Lung (tissue), 12 donors: ENCODE results near the gene SLC5A3. TPM values are rescaled to one million over a fixed set of nuclear protein-coding genes. Genes with fewer than 3 reads are reported as not detected.

Experiments used
- ATAC-seq: fragments of 200-7000 bp; cut with Tn5 transposase; one replicate; pipeline ENCODE4 v1.9.1; 2020; ENCODE audit warnings: moderate number of reproducible peaks; ENCODE audit not compliant: insufficient read depth, low FRiP score
- DNase-seq, 3 donors: peaks; one replicate each; pipeline ENCODE4 v3.0.0-alpha.2; 2013 to 2017
- H3K27ac ChIP-seq, 2 donors: one replicate each; pipeline ENCODE4 v1.5.1; 2013; ENCODE audit warnings: mild to moderate bottlenecking in 2 of 2, moderate library complexity in 2 of 2, control low read depth in 1 of 2, inconsistent platforms in 1 of 2, low read depth in 1 of 2, low read length in 1 of 2
- H3K27me3 ChIP-seq, 3 donors: one replicate each; pipeline ENCODE4 v1.5.1; 2013; ENCODE audit warnings: low read length in 2 of 3; ENCODE audit not compliant: control insufficient read depth in 3 of 3, insufficient read depth in 3 of 3
- H3K36me3 ChIP-seq, 4 donors: one replicate each; pipeline ENCODE4 v1.5.1; 2013; ENCODE audit warnings: low read length in 4 of 4, mild to moderate bottlenecking in 1 of 4, moderate library complexity in 1 of 4; ENCODE audit not compliant: control insufficient read depth in 4 of 4, insufficient read depth in 4 of 4
- H3K4me1 ChIP-seq, 5 donors: one replicate each; pipeline ENCODE4 v1.5.1; 2013; ENCODE audit warnings: low read length in 5 of 5, mild to moderate bottlenecking in 2 of 5, moderate library complexity in 1 of 5; ENCODE audit not compliant: control insufficient read depth in 5 of 5, insufficient read depth in 5 of 5
- H3K4me3 ChIP-seq: one replicate; pipeline ENCODE4 v1.5.1; 2013; ENCODE audit warnings: mild to moderate bottlenecking, control low read depth, moderate library complexity
- H3K9ac ChIP-seq, 2 donors: one replicate each; pipeline ENCODE4 v1.5.1; 2013; ENCODE audit warnings: low read length in 2 of 2, control low read depth in 1 of 2; ENCODE audit not compliant: insufficient read depth in 1 of 2
- H3K9me3 ChIP-seq, 4 donors: one replicate each; pipeline ENCODE4 v1.5.1; 2013; ENCODE audit warnings: low read length in 3 of 4, mild to moderate bottlenecking in 1 of 4, moderate library complexity in 1 of 4; ENCODE audit not compliant: control insufficient read depth in 4 of 4, insufficient read depth in 3 of 4
- WGBS, 2 donors: extraction: QIAGEN DNeasy Blood & Tissue Kit; methylation state at CpG; one replicate each; pipeline ENCODE4 v1.1.7; 2013; 5-methylcytosine and 5-hydroxymethylcytosine counted together
- polyA plus RNA-seq, 2 donors: library from polyadenylated mRNA; stranded (reverse); fragments of 200-250 nt; gene quantifications; one replicate each; pipeline ENCODE4 v1.2.1, GENCODE V29; 2013
- total RNA-seq, 2 donors: library from RNA; depleted of rRNA in 1 of 2; stranded (reverse); fragments of >200 nt in 1 of 2; gene quantifications; one replicate each; pipeline ENCODE4 v1.2.1, GENCODE V29; 2014 to 2021
- TF ChIP-seq, protein P1 (sequence below): IDR thresholded peaks from 2 replicates; pipeline ENCODE4 v1.5.1; 2012; ENCODE audit warnings: mild to moderate bottlenecking; ENCODE audit errors: control extremely low read depth, extremely low read depth
- donor health status: control.
- donor health status: control.
- donor health status: Bipolar disorder and iron deficiency.
- donor health status: healthy.
- donor health status: DM: yes; HTN: yes; CAD: no.

The SLC5A3 gene
- total and polyA plus RNA-seq, 4 donors, result 1.8 to 49.1 (median 7.0) TPM

DNA sequence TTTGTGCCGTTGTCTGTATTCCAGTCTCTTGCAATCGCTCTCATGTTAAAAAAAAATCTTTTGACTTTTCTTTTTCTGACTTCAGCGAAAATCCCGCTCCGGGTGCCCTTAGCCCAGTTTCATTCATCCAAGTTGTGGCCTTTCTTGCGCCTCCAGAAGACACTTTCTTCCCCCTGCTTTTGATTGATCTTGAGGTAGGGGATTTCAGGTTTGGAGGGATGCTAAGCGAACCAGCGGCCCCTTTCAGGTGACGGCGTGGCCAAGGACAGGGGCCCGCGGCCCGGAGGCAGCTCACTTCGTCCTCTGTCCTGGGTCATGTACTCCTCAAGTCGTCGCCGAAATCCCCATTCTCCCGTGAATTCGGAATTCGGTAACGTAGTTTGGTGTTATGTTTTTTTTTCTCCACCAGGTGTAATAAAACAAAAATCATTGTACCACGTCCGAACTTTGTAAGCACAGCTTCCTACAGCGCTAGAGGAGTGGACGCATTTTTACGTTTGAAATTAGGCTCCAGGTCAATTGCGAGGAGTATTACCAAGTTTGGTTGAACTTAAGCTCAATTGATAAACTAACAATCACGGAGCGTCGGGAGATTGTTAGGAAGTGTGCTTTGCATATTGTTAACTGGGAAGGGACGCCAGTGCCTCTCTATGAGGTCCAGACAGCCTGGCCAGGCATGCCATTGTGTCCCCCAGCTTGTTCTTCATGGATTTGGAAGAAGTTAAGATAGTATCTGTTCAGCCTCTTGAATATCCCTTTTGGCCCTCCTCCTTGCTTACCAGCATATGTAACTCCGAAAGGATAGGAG, 1.1 kb downstream of the SLC5A3 start:
- 27 to 44% methylated on average over 32 of the region's 32 CpGs for WGBS, 2 donors
- H3K9me3 ChIP-seq, result no peaks in the 10 kb centered on the region
- H3K27me3 ChIP-seq, result no peaks in the 10 kb centered on the region
- H3K9ac ChIP-seq, result peak overlapping the region; percentile 35 to 47
- DNase-seq (peak; percentile 22 to 49 (median 22)), ATAC-seq (no peak)
- H3K36me3 ChIP-seq, result peaks cover 0 to 2% (median under 1%) of the 10 kb centered on the region in 4 donors
- peak overlapping the region; percentile 91 for H3K4me3 ChIP-seq
- TF ChIP-seq, protein P1, sequence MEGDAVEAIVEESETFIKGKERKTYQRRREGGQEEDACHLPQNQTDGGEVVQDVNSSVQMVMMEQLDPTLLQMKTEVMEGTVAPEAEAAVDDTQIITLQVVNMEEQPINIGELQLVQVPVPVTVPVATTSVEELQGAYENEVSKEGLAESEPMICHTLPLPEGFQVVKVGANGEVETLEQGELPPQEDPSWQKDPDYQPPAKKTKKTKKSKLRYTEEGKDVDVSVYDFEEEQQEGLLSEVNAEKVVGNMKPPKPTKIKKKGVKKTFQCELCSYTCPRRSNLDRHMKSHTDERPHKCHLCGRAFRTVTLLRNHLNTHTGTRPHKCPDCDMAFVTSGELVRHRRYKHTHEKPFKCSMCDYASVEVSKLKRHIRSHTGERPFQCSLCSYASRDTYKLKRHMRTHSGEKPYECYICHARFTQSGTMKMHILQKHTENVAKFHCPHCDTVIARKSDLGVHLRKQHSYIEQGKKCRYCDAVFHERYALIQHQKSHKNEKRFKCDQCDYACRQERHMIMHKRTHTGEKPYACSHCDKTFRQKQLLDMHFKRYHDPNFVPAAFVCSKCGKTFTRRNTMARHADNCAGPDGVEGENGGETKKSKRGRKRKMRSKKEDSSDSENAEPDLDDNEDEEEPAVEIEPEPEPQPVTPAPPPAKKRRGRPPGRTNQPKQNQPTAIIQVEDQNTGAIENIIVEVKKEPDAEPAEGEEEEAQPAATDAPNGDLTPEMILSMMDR, result no peak
- H3K27ac ChIP-seq, result peak overlapping the region; percentile 77 to 95
- H3K4me1 ChIP-seq, result peaks cover 5 to 43% (median 21%) of the 10 kb centered on the region in 5 donors

DNA sequence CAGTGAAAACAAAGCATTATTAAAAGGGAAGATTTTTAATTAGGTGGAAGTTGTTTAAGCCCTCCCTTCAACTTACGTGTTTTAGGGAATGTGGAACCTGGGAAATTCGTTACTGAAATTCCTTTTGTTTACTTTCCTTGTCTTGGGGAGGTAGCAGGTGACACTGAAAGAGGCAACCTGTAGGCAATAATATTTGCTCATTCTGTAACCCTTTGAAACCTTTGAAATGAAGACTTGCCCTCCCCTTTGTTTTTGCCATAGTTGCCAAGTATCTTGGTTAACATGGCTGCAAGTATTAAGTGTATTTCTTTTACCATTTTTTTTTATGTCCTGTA, 1.7 kb downstream of the SLC5A3 start:
- no peak for ATAC-seq
- H3K9ac ChIP-seq, result peak overlapping the region in 1 of 2 donors; percentile 35
- H3K36me3 ChIP-seq, result peaks cover 0 to 2% (median under 1%) of the 10 kb centered on the region in 4 donors

GRCh38 chr21:34075760-34076660, 2.6 kb downstream of the SLC5A3 start:
- Histone ChIP-seq H3K27ac (no peak overlapping the region), H3K9me3 (no peaks in the 10 kb centered on the region), H3K4me3 (no peak overlapping the region), H3K4me1 (peaks cover 6 to 43% (median 25%) of the 10 kb centered on the region in 5 donors), H3K9ac (peak overlapping the region in 1 of 2 donors; percentile 46), H3K27me3 (no peaks in the 10 kb centered on the region), H3K36me3 (peaks cover 0 to 2% (median 2%) of the 10 kb centered on the region in 4 donors)
- DNase-seq (peak in 2 of 3 donors; percentile 42 to 48), ATAC-seq (no peak)
- 50 to 53% methylated on average over 9 of the region's 9 CpGs for WGBS, 2 donors
- TF ChIP-seq, protein P1, result no peak

More for the DNA sequence above, 1.7 kb downstream of the SLC5A3 start:
- Histone ChIP-seq H3K27me3 (no peaks in the 10 kb centered on the region), H3K4me3 (no peak overlapping the region), H3K9me3 (no peaks in the 10 kb centered on the region), H3K4me1 (peaks cover 6 to 43% (median 23%) of the 10 kb centered on the region in 5 donors), H3K27ac (no peak overlapping the region)
- TF ChIP-seq, protein P1, result no peak
- WGBS, 2 donors, result 49 to 77% methylated on average over 2 of the region's 2 CpGs
- no peak for DNase-seq
